ENCODE measurements around the gene TPSAB1. TPM values are rescaled to one million over a fixed set of nuclear protein-coding genes. Genes with fewer than 3 reads are reported as not detected.
"Not testable (repeated sequence)": the region's sequence is repeated elsewhere in the genome, so short reads cannot be mapped to it uniquely, and the experiment has no call there.

TPSAB1 gene
- total RNA-seq, 2 experiments from 2014 or later = not detected

GRCh38 chr16:1228227-1228626 is 12.3 kb upstream of the TPSAB1 start:
- DNase-seq; H3K4me3 Mint-ChIP-seq; H3K4me1 Mint-ChIP-seq; H3K9me3 Mint-ChIP-seq (ENCODE audit: low read depth); H3K27ac Mint-ChIP-seq; H3K36me3 Mint-ChIP-seq (ENCODE audit: low read depth); CTCF ChIA-PET; POLR2A ChIA-PET; H3K27me3 Mint-ChIP-seq; ATAC-seq; intact Hi-C loops (cut with DNase I, micrococcal nuclease): not testable (repeated sequence)

DNA sequence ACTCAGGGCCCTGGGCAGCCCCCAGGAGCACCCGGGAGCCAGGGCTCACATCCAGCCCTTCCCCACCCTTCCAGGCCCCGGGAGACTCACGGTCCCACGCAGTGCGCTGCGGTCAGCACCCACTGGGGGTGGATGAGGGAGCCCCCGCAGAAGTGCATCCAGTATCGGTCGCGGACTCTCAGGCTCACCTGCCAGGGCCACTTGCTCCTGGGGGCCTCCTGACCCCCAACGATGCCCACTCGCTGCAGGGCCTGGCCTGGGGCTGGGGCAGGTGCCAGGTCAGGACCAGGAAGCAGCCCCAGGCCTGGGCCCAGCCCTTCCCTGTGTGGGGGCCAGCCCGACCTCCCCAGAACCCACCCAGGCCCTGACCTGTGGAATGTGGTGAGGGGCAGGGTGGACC is 11.0 kb upstream of the TPSAB1 start:
- intact Hi-C loops (cut with DNase I, micrococcal nuclease); H3K4me3 Mint-ChIP-seq; H3K27ac Mint-ChIP-seq; POLR2A ChIA-PET; H3K36me3 Mint-ChIP-seq (ENCODE audit: low read depth); DNase-seq; CTCF ChIA-PET; ATAC-seq; H3K27me3 Mint-ChIP-seq; H3K9me3 Mint-ChIP-seq (ENCODE audit: low read depth); H3K4me1 Mint-ChIP-seq: not testable (repeated sequence)

GRCh38 chr16:1230084-1230470 is 10.4 kb upstream of the TPSAB1 start, which contains the start of gene TPSB2:
Gene TPSB2 (minus strand): TSS chr16:1230184. CDS start chr16:1229951, 233 bp downstream.
- DNase-seq; H3K27ac Mint-ChIP-seq; H3K9me3 Mint-ChIP-seq (ENCODE audit: low read depth); intact Hi-C loops (cut with DNase I, micrococcal nuclease); POLR2A ChIA-PET; H3K4me1 Mint-ChIP-seq; H3K36me3 Mint-ChIP-seq (ENCODE audit: low read depth); CTCF ChIA-PET; ATAC-seq; H3K27me3 Mint-ChIP-seq; H3K4me3 Mint-ChIP-seq: not testable (repeated sequence)

DNA sequence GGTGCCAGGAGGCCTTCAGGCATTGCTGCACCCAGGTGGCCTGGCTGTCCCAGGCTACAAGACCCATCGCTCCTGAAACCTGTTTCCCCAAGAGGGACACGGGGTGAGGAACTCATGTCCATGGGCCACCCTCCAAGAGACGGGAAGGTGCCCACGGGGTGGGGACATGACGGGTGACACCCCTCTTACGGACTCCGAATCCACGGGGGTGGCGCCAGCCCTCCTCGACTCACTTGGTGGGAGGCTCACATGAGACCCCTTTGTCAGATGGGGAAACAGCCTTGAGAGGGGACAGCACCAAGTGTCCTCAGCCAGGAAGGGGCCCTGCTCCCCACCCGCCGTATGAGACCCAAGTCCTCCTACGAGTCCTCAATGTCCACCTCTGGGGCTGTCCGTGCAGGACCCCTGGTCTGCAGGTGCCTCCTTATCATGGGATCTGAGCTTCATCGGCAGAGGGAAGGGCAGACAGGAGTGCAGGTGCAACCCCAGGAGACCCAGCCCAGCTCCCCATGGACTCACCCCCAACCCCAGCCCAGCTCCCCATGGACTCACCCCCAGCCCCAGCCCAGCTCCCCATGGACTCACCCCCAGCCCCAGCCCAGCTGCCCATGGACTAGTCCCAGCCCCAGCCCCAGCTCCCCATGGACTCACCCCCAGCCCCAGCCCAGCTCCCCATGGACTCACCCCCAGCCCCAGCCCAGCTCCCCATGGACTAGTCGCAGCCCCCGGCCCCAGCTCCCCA is 9.9 kb upstream of the TPSAB1 start:
- H3K4me1 Mint-ChIP-seq; CTCF ChIA-PET; intact Hi-C loops (cut with DNase I, micrococcal nuclease): not testable (repeated sequence)

GRCh38 chr16:1231301-1231700 is 9.2 kb upstream of the TPSAB1 start:
- H3K36me3 Mint-ChIP-seq (ENCODE audit: low read depth); POLR2A ChIA-PET; H3K4me3 Mint-ChIP-seq; CTCF ChIA-PET; H3K9me3 Mint-ChIP-seq (ENCODE audit: low read depth); DNase-seq; ATAC-seq; H3K4me1 Mint-ChIP-seq; H3K27ac Mint-ChIP-seq; H3K27me3 Mint-ChIP-seq; intact Hi-C loops (cut with DNase I, micrococcal nuclease): not testable (repeated sequence)

More for the DNA sequence above, 9.9 kb upstream of the TPSAB1 start:
- H3K36me3 Mint-ChIP-seq (ENCODE audit: low read depth); H3K27ac Mint-ChIP-seq; ATAC-seq; DNase-seq; H3K4me3 Mint-ChIP-seq; H3K9me3 Mint-ChIP-seq (ENCODE audit: low read depth); POLR2A ChIA-PET; H3K27me3 Mint-ChIP-seq: not testable (repeated sequence)

DNA sequence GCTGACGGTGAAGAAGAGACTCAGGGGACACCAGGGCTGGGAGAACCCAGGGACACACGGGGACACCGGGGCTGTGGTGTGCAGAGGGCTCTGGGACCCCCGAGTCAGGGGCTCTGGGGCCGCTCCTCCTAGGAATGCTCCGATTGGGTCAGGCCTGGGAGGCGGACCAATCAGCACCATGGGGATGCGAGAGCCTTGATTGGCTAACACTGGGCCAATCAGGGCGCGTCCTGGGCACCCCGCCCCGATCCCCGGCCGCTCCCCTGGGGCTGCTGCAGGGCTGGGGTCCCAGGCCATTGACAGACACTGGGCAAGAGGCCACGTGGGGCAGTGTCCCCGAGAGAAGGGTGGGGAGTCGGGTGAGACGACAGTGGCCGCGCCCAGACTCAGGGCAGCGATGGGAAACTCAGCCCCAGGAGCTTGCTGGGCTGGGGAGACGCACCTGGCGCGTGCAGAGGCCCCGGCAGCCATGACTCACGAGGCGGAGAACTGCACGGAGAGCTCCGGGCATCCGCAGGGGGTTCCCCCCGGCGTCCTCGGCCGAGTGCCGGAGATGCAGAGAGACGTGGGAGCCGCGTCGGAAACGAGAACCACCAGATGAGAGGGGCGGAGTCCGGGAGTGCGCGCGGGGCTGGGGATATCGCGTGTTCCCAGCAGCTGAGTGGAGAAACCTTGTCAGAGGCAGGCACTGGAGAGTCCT is 8.3 kb upstream of the TPSAB1 start:
- POLR2A ChIA-PET; intact Hi-C loops (cut with DNase I, micrococcal nuclease); H3K27me3 Mint-ChIP-seq; H3K9me3 Mint-ChIP-seq (ENCODE audit: low read depth); CTCF ChIA-PET; DNase-seq; H3K27ac Mint-ChIP-seq; H3K4me3 Mint-ChIP-seq; H3K36me3 Mint-ChIP-seq (ENCODE audit: low read depth); H3K4me1 Mint-ChIP-seq: not testable (repeated sequence)
- ATAC-seq = peak; percentile 61

DNA sequence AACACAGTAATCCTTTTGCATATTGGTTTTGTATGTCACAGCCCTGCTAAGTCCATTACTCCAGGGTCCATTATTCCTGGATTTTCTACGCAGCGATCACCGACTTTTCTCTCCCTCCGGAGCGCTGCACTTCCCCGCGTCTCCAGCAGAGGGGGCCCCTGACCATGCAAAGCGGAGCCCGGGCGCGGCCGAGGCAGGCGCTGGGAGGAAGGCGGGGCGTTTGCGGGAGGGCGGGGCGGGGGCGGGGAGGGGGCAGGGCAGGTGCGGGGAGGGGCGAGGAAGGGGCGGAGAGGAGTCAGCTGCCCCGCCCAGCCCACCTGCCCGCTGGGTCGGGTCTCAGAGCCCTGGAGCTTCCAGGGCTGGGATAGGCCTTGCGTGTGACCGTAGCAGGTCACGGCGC is 3.8 kb upstream of the TPSAB1 start:
- DNase-seq; H3K36me3 Mint-ChIP-seq (ENCODE audit: low read depth); POLR2A ChIA-PET; H3K27ac Mint-ChIP-seq; intact Hi-C loops (cut with DNase I, micrococcal nuclease); CTCF ChIA-PET; H3K4me3 Mint-ChIP-seq; H3K27me3 Mint-ChIP-seq; H3K4me1 Mint-ChIP-seq; H3K9me3 Mint-ChIP-seq (ENCODE audit: low read depth): not testable (repeated sequence)
- peak; percentile 69 for ATAC-seq

GRCh38 chr16:1237990-1238389 is 2.5 kb upstream of the TPSAB1 start:
- DNase-seq (no peak), ATAC-seq (no peak)
- ChIA-PET CTCF (no interaction called here), POLR2A (no interaction called here)
- no peaks in the 10 kb centered on the region for H3K4me1 Mint-ChIP-seq
- no peak overlapping the region for H3K4me3 Mint-ChIP-seq
- intact Hi-C loops (cut with DNase I, micrococcal nuclease) = no loop called here
- H3K27me3 Mint-ChIP-seq = peaks cover 2% of the 10 kb centered on the region
- no peaks in the 10 kb centered on the region for H3K9me3 Mint-ChIP-seq (ENCODE audit: low read depth)
- no peak overlapping the region for H3K27ac Mint-ChIP-seq
- no peaks in the 10 kb centered on the region for H3K36me3 Mint-ChIP-seq (ENCODE audit: low read depth)

- POLR2A ChIA-PET; CTCF ChIA-PET; intact Hi-C loops (cut with DNase I, micrococcal nuclease); H3K27me3 Mint-ChIP-seq; H3K27ac Mint-ChIP-seq; H3K36me3 Mint-ChIP-seq (ENCODE audit: low read depth); H3K9me3 Mint-ChIP-seq (ENCODE audit: low read depth); H3K4me1 Mint-ChIP-seq; H3K4me3 Mint-ChIP-seq; DNase-seq: not testable (repeated sequence)
- peak; percentile 32 for ATAC-seq
These were observed 1.6 kb upstream of the TPSAB1 start for GRCh38 chr16:1238909-1239308.

- H3K9me3 Mint-ChIP-seq (ENCODE audit: low read depth); H3K36me3 Mint-ChIP-seq (ENCODE audit: low read depth); ATAC-seq; H3K27me3 Mint-ChIP-seq; DNase-seq; H3K27ac Mint-ChIP-seq; intact Hi-C loops (cut with DNase I, micrococcal nuclease); H3K4me1 Mint-ChIP-seq; CTCF ChIA-PET; H3K4me3 Mint-ChIP-seq; POLR2A ChIA-PET: not testable (repeated sequence)
These were observed 930 bp upstream of the TPSAB1 start for GRCh38 chr16:1239575-1239974.

GRCh38 chr16:1241081-1241480 is 576 bp downstream of the TPSAB1 start:
- H3K36me3 Mint-ChIP-seq (ENCODE audit: low read depth); ATAC-seq; DNase-seq; H3K27me3 Mint-ChIP-seq; H3K27ac Mint-ChIP-seq; H3K4me1 Mint-ChIP-seq; CTCF ChIA-PET; POLR2A ChIA-PET; intact Hi-C loops (cut with DNase I, micrococcal nuclease); H3K4me3 Mint-ChIP-seq; H3K9me3 Mint-ChIP-seq (ENCODE audit: low read depth): not testable (repeated sequence)

DNA sequence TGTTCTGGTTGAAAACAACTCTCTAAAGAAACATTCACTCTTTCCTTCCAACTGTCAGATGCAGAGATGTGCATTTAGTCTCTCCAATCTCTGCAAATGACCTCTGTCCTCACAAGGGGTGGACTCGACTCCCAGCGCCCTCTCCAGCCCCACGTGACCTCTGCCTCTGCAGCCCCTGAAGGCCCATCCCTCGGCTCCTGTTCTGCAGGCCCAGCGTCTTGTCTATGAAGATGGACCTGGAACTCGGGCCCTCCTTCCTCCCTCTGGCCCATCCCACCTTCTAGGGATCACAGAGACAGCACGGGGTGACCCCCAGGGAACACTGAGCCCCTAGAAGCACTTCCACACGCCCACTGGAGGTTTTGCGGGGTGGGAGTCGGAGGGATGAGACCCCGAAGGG is 2.9 kb downstream of the TPSAB1 start:
- ATAC-seq, CTCF ChIA-PET, POLR2A ChIA-PET: not testable (repeated sequence)

More for the DNA sequence above, 2.9 kb downstream of the TPSAB1 start:
- H3K27me3 Mint-ChIP-seq; H3K4me1 Mint-ChIP-seq; intact Hi-C loops (cut with DNase I, micrococcal nuclease); H3K9me3 Mint-ChIP-seq (ENCODE audit: low read depth); H3K27ac Mint-ChIP-seq; H3K4me3 Mint-ChIP-seq; DNase-seq; H3K36me3 Mint-ChIP-seq (ENCODE audit: low read depth): not testable (repeated sequence)
